Activated CD4-positive, CD25-positive, alpha-beta regulatory T cell treated with anti-CD3 and anti-CD28 coated beads, Interleukin-2, amount 50 U/mL, for 24 hours (primary cell): ENCODE results near the gene PDE6A.

ENCODE experiments used
- ATAC-seq, 2 donors: fragments of 150-1000 bp; cut with Tn5 transposase; one replicate each; pipeline ENCODE4 v1.10.0; 2021; ENCODE audit warnings: mild to moderate bottlenecking in 1 of 2, moderate library complexity in 1 of 2

PDE6A gene

DNA sequence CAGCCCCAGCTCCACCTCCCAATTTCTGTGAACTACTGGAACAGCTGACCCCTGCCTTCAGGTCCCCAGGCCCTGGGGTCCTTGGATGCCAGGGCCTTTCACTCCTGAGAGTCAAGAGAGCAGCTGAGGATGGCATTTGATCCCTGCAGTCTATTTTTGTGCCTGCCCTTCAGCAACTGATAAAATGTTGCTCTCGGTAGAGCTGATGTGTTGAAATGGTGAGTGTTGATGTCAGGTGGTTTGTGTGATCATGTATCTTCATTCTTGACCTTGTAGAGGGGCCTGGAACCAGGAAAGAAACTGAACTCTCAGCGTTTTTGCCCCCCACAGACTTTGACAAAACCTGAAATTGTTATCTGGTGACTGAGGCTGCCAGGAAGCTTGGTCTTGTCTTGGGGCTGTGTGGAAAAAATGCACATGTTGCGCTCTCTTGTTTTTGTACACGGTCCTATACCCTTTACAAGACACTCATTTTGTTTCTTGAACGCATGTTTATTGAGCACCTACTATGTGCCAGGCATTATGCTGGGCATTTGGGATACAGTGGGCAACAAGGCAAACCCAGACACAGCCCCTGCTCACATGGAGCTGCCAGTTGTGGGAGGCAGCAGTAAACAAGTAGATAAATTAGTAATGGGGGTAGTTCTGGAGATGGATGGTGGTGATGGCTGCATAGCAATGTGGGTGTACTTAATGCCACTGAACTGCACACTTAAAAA lies 136.2 kb downstream of the PDE6A start:
- no peak for ATAC-seq
